ENCODE results near the gene TPST2.
"Not testable (repeated sequence)": the region's sequence is repeated elsewhere in the genome, so short reads cannot be mapped to it uniquely, and the experiment has no call there.

TPST2 gene

DNA sequence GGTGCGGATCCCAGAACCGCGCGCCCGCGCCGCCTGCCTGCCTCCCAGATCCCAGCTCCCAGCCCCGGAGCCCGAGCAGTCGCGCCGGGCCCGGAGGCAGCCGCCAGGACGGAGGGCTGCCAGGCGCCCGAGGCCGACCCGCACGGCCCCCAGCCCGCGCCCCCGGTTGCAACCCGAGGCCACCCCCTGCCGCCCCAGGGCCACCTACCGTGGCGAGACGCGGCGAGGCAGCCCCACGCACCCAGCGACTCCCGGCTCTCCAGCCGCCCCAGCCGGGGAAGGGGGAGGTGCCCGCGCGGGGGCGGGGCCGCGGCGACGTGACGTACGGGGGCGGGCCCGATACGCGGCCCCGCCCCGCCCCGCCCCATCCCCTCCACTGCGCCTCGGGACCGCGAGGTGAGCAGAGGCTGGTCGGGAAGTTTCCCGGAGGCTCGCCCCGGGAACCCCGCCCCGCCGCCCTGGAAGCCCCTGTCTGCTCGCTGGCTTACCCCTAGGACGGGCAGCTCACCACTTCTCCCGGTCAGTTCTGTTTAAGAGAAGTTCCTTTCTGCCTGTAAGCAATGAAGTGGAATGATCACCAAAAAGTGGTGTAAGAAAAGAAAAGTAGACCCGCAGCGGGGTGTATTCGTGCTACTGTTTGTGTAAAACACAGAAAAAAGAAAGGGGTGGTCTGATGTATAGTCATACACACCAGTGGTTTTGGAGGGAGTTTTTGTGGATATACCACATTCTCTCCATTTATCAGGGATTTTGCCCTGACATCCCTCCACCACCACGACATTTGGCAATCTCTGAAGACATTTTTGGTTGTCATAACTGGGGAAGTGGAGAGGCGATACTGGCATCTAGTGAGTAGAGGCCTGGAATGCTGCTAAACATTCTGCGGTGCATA is at the start of gene TPST2:
TSS of gene TPST2 (minus strand) at position 288 of the 892 bp plus-strand sequence. CDS start 48,502 bp downstream, outside the sequence.
- DNase-seq (ENCODE audit: low read depth, low spot score), result no peak

DNA sequence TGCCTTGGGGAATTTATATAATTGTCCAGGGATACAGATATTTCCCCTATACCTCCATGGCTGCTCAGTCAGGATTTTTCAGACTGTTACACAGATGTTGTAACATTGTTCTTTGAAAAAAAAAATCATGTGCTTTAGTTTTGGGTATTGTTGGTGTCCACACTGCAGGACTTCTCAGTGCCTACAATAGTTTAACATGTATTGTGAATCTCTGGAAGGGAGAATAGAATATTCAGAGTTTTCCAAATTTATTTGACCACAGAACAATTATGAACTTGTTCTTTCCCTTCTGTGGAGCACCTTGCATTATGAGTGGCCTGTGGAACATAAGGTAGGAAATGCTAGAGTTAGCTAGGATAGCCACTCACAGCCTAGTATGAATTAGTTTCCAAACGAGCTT is 46.4 kb upstream of the TPST2 start:
- no peak for DNase-seq (ENCODE audit: low read depth, low spot score)

DNA sequence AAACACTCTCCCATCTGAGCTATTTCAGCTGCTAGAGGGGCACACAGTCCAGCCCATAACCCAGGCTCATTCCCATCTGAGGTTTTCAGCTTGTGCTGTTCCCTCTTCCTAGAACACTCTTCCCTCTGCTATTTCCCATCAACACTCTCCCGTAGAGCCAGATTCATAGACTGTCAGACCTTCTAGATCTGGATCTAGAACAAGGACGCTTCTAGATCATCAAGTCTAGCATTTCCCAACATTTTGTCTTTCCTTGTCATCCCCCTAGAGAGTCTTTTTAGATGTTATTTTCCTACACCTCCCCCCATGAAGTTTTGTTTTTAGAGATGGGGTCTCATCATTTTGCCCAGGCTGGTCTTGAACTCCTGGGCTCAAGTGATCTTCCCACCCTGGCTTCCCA is 45.2 kb upstream of the TPST2 start:
- no peak for DNase-seq (ENCODE audit: low read depth, low spot score)

DNA sequence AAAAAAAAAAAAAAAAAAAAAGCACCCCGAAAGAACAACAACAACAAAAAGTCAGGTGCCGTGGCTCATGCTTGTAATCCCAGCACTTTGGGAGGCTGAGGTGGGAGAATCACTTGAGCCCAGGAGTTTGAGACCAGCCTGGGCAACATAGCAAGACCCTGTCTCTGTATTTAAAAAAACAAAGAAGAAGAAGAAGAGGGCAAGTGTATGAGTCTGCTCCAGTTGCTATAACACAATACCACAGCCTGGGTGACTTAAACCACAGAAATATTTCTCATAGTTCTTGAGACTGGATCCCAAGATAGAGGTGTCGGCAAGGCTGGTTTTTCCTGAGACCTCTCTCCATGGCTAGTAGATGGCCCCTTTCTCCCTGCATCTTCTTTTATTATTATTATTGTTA is 44.3 kb upstream of the TPST2 start:
- DNase-seq (ENCODE audit: low read depth, low spot score), result no peak

DNA sequence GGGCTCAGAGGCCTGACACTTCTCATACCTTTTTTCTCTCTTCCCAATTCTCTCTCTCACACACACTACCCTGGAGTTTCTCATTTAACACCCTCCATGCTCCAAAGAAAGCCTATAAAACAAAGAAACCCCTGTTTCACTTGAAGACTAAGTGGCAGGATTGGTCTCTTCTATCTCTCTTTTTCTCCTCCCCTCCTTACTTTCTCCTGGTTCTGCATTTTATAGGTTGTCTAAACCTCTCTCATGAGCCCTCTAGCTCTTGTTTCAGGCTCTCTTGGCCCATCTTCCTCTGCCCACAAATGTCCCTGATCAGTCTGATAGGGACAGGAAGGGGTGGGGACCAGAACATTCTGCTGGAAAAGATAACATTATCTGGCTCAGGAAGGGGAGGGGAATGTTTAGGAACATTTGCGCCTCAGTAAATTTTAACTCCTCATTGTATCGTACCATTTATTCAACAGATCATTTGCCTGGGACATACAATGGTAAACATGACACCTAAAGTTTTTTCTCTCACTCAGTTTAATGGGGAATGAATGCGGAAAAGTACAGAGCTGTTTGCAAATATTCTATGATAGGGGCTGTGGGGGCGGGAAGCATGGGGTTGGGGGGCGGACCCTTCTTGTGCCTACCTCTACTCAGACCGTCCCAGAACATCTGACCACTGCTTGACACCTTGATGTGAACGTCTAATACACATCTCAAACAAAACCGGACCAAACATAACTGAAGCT is 42.7 kb upstream of the TPST2 start:
- DNase-seq (ENCODE audit: low read depth, low spot score), result no peak

DNA sequence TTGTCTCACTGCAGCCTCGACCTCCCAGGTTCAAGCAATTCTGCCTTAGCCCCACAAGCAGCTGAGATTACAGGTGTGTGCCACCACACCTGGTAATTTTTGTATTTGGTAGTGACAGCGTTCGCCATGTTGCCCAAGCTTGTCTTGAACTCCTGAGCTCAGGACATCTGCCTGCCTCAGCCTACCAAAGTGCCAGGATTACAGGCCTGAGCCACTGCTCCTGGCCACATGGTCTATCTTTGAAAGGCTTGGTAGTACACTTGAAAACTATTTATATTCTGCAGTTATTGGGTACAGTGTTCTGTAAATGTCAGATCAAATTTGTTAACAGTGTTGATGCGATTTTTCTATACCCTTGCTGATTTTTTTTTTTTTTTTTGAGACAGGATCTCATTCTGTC is 41.4 kb upstream of the TPST2 start:
- DNase-seq (ENCODE audit: low read depth, low spot score), result no peak

GRCh38 chr22:26629988-26630761 is 40.2 kb upstream of the TPST2 start:
- DNase-seq (ENCODE audit: low read depth, low spot score), result no peak

DNA sequence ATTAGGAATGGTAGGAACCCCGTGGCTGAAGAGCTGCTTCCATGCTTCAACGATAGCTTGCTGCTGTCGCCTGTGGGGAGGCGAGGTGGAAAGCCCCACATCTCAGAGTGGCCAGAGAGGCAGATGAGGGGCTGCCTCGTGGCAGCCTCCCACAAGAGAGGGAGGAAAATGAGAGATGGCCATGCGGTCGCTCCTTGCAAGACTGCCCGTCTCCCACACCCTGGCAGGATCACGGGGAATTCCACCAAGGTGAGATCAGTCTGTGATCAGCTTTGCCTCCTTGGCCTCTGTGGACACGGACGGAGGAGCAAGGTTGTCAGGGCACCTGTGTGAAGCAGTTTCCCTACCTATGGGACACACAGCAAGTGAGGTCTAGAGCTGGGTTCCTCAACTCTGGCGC is 34.9 kb upstream of the TPST2 start:
- no peak for DNase-seq (ENCODE audit: low read depth, low spot score)

DNA sequence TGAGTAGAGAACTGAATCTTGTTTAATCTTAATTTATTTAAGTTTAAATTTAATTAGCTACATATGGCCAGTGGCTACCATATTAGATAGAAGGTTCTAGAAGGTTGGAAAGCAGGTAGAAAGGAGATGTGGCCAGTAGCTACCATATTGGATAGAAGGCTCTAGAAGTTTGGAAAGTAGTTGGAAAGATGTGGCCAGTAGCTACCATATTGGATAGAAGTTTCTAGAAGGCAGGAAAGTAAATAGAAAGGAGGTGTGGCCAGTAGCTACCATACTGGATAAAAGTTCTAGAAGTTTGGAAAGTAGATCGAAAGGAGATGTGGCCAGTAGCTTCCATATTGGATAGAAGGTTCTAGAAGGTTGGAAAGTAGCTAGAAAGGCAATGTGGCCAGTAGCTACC is 34.1 kb upstream of the TPST2 start:
- no peak for DNase-seq (ENCODE audit: low read depth, low spot score)

GRCh38 chr22:26621663-26622062 is 31.7 kb upstream of the TPST2 start, which contains the start of gene CRYBA4:
Gene CRYBA4, plus strand, starts transcription at chr22:26621963. Its CDS starts 634 bp downstream, at chr22:26622597.
- no peak for DNase-seq (ENCODE audit: low read depth, low spot score)

DNA sequence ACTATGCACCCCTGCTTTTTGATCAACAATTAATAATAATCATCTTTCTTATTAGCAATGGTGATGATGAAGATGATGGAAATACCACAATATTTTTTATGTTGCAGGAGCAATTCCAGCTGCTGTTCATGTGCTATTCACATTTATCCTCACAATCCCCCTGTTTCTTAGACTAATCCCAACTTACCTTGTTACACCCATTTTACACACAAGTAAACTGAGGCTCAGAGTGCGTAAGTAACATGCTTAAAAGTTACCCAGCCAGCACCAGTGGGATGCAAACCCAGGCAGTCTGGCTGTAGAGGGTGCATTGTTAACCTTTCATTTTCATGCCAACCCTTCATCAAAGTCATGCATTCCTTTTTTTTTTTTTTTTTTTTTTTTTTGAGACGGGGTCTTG is 30.3 kb upstream of the TPST2 start:
- no peak for DNase-seq (ENCODE audit: low read depth, low spot score)

DNA sequence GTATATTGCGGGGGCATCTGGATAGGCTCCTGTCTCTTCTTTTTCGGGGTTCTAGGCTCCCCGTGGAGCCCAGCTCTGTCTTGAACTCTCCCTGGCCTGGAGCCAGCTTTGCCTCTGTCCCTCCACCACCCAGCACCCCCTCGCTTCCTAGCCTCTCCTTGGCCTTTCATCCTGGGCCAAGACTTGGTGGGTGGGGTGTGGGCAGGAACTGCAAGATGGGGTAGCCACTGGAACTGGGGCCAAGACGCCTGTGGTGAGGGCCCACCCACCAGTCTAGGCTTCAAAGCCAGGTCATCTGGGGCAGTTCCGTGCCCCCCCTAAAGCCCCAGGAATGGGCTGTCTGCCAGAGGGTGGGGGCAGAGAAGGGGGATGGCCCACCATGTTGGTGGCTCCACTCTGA is 29.6 kb upstream of the TPST2 start:
- no peak for DNase-seq (ENCODE audit: low read depth, low spot score)

DNA sequence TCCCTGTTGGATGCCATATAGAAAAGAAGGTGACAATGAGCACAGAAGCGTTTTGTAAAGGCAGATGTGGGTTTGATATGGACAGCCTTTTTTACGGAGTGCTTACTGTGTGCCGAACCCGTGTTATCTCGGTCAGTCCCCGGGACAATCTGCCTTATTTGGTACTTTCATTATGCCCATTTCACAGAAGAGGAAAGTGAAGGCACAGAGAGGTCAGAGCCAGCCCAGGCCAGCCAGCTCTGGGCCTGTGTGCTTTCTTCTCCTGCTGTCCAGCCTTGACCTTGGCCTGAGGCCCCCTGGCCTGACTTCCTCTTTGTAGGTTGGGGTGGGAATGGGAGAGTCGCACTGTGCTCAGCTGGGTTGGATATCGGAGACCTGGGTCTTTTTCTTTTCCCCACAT is 28.5 kb upstream of the TPST2 start:
- no peak for DNase-seq (ENCODE audit: low read depth, low spot score)

GRCh38 chr22:26617271-26618199 is 27.6 kb upstream of the TPST2 start, which contains the start of gene CRYBB1:
Gene CRYBB1, minus strand, starts transcription at chr22:26618027. Its CDS starts 1,708 bp downstream, at chr22:26616319.
- DNase-seq (ENCODE audit: low read depth, low spot score), result no peak

- no peak for DNase-seq (ENCODE audit: low read depth, low spot score)
These were observed 26.7 kb upstream of the TPST2 start for GRCh38 chr22:26616650-26617049.

- no peak for DNase-seq (ENCODE audit: low read depth, low spot score)
These were observed 26.0 kb upstream of the TPST2 start for GRCh38 chr22:26615830-26616435.

DNA sequence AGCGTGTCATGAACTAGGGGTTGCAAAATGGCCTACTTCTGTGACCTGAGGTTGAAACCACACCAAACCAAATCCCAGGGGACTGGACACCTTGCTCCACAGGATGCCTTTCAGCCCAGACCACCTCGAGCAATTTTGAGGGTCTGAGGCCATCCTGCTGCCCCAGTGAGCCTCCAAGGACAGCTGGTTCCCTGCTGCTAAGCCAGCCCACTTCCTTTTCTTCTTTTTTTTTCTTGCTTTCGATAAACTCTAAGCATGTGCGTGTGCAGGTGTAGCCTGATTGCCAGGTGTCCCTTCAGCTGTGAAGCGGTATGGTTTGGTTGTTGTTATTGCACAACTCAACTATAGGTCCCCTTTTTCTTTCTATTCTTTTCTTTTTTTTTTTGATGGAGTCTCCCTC is 25.2 kb upstream of the TPST2 start:
- no peak for DNase-seq (ENCODE audit: low read depth, low spot score)

- no peak for DNase-seq (ENCODE audit: low read depth, low spot score)
These were observed 24.4 kb upstream of the TPST2 start for GRCh38 chr22:26614322-26614721.

GRCh38 chr22:26613753-26614152 is 23.8 kb upstream of the TPST2 start:
- not testable (repeated sequence) for DNase-seq (ENCODE audit: low read depth, low spot score)

DNA sequence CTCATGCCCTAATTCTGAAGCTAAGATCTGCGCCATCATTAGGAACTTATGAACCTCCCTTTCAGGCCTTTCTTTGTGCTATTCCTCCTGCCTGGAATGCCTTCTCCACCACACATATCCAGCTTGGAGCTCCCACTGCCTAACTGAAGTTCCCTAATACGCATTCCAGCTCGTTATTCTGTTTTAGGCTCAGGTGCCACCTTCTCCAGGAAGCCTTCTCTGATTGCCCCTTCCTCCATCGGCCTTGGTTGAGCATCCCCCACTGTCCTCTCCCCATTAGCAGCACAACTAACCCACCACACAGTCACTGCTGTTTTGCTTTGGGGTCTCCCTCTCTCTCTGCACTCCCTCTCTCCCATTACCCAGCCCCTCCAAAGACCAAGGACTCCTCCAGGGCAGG is 22.7 kb upstream of the TPST2 start:
- no peak for DNase-seq (ENCODE audit: low read depth, low spot score)

Measured in brain pericyte (primary cell).